ENCODE measurements around the gene SYNE2. TPM values are rescaled to one million over a fixed set of nuclear protein-coding genes. Genes with fewer than 3 reads are reported as not detected.

Gene SYNE2
- total and polyA plus RNA-seq, 2 of the 8 experiments (the other 6 are each of a cell fraction or from before 2014, with no cell fraction given), result 32.6 to 46.1 TPM

- Histone ChIP-seq H3K27ac (ENCODE audit: low read depth, low read length) (no peak overlapping the region), H3K4me1 (replicated peaks in 1 of 4; ENCODE audit: control insufficient read depth in 3 of 4, insufficient read depth in 4 of 4, low read length in 3 of 4) (no peaks in the 10 kb centered on the region), H3K36me3 (ENCODE audit: control insufficient read depth in 2 of 4, insufficient read depth in 4 of 4, low read length in 3 of 4) (no peaks in the 10 kb centered on the region), H3K23ac (ENCODE audit: insufficient read length) (no peak overlapping the region), H3K4ac (replicated peaks; ENCODE audit: insufficient read length, low read depth, low read length) (no peak overlapping the region), H3K9me3 (ENCODE audit: insufficient read depth in 2 of 2, low read depth in 1 of 2, low read length in 1 of 2) (no peaks in the 10 kb centered on the region), H3K9ac (replicated peaks in 1 of 4; ENCODE audit: extremely low read depth in 1 of 4, low read depth in 3 of 4, low read length in 3 of 4) (no peak overlapping the region), H3K56ac (replicated peaks; ENCODE audit: insufficient read length, low read depth, low read length) (no peak overlapping the region), H2BK15ac (ENCODE audit: low read length) (no peak overlapping the region), H2AFZ (ENCODE audit: low read length) (no peak overlapping the region), H4K91ac (replicated peaks; ENCODE audit: insufficient read length, low read length) (no peak overlapping the region), H2BK20ac (ENCODE audit: low read length) (no peak overlapping the region), H2BK120ac (replicated peaks; ENCODE audit: low read depth, low read length) (no peak overlapping the region), H2BK5ac (ENCODE audit: low read depth, low read length) (no peak overlapping the region), H3K4me2 (ENCODE audit: insufficient read depth in 1 of 2, low read depth in 2 of 2, low read length in 2 of 2) (no peak overlapping the region), H4K8ac (ENCODE audit: extremely low read depth, insufficient read depth, low read length) (no peak overlapping the region), H3K4me3 (ENCODE audit: extremely low read depth in 1 of 4, insufficient read depth in 2 of 4, low read depth in 3 of 4, low read length in 4 of 4) (no peak overlapping the region), H3K18ac (ENCODE audit: extremely low read depth, low read length) (no peak overlapping the region), H2BK12ac (ENCODE audit: low read depth, low read length) (no peak overlapping the region), H4K20me1 (replicated peaks in 1 of 2; ENCODE audit: control insufficient read depth in 1 of 2, insufficient read depth in 2 of 2, low read length in 2 of 2) (no peaks in the 10 kb centered on the region), H3K14ac (ENCODE audit: insufficient read length) (no peak overlapping the region), H3K79me1 (ENCODE audit: low read depth, low read length) (no peaks in the 10 kb centered on the region), H4K5ac (ENCODE audit: insufficient read length, low read depth, low read length) (no peak overlapping the region), H2AK5ac (ENCODE audit: low read depth, low read length) (no peak overlapping the region), H3K79me2 (ENCODE audit: control insufficient read depth in 1 of 2, insufficient read depth in 2 of 2, low read length in 2 of 2) (no peaks in the 10 kb centered on the region), H3K27me3 (replicated peaks in 1 of 4; ENCODE audit: control insufficient read depth in 3 of 4, extremely low read depth in 1 of 4, insufficient read depth in 3 of 4, low read length in 3 of 4) (no peaks in the 10 kb centered on the region; a peak in 1 of 7 replicates), H3K23me2 (ENCODE audit: low read depth, low read length) (no peaks in the 10 kb centered on the region)
- TF ChIP-seq HDAC2 (IDR thresholded peaks at IDR 0.05; ENCODE audit: borderline replicate concordance in 1 of 2, low read depth in 2 of 2, low read length in 2 of 2) (no peak), CBX8 (IDR thresholded peaks at IDR 0.05; ENCODE audit: borderline replicate concordance, low read depth, low read length) (no peak), SIRT6 (IDR thresholded peaks at IDR 0.05; ENCODE audit: low read length) (no peak), FOSL1 (IDR thresholded peaks at IDR 0.05; ENCODE audit: insufficient read depth, low read depth, low read length) (no peak), CBX5 (IDR thresholded peaks at IDR 0.05; ENCODE audit: low read depth, low read length) (no peak), POU5F1 (IDR thresholded peaks at IDR 0.05; ENCODE audit: low read depth, low read length) (no peak), MAFK (IDR thresholded peaks at IDR 0.05; ENCODE audit: low read depth, low read length) (no peak), SIN3A (conservative IDR thresholded peaks at IDR 0.05 in 1 of 2, IDR thresholded peaks at IDR 0.05 in 1 of 2; ENCODE audit: low read depth in 1 of 2, low read length in 2 of 2) (no peak)
- POLR2A ChIA-PET (ENCODE audit: partially characterized antibody), result no interaction called here
- CTCF ChIA-PET (ENCODE audit: partially characterized antibody), result interaction anchor here (0.8 kb wide), 1 partner anchor 16 kb away, joined by 3 read pairs; no protein-coding TSS in a partner anchor
- DNase-seq (ENCODE audit: low read depth in 1 of 2, low spot score in 2 of 2), result no peak
- WGBS, 2 experiments (ENCODE audit: extremely low coverage in 1 of 2, insufficient coverage in 1 of 2, insufficient read length in 1 of 2, insufficient replicate concordance in 2 of 2, low coverage in 1 of 2, low lambda C conversion rate in 2 of 2, missing lambda C conversion rate in 1 of 2), result 80% methylated on average over 4 of the region's 4 CpGs; no CpG with 5 or more reads in 1 of the 2 experiments
- no peak for FAIRE-seq
Measured at GRCh38 chr14:64248689-64249088, 395.9 kb downstream of the SYNE2 start.

Measured in H1 (cell line).